A375 (cell line): Measurements from ENCODE around the gene SLC7A8. TPM values are rescaled to one million over a fixed set of nuclear protein-coding genes. Genes with fewer than 3 reads are reported as not detected.

ENCODE experiments used
- small RNA-seq: library from RNA; depleted of rRNA; stranded (forward); fragments of <200 nt; gene quantifications from one replicate; pipeline ENCODE3, GENCODE V24; 2014
- total RNA-seq: library from RNA; depleted of rRNA; stranded (reverse); fragments of >200 nt; shearing (Covaris generic); gene quantifications from 2 replicates; pipeline ENCODE4 v1.2.3, GENCODE V29; 2014; rRNA removed

SLC7A8 gene
- 1.0 TPM in 1 of 2 replicates, not detected in the other for total RNA-seq

GRCh38 chr14:23183479-23183878 lies at the start of gene SLC7A8:
TSS of gene SLC7A8 (minus strand) at chr14:23183660. CDS start at chr14:23182914, 746 bp downstream.

GRCh38 chr14:23118506-23119362 lies 64.7 kb downstream of the SLC7A8 start, which contains the start of gene CEBPE:
TSS of gene CEBPE (minus strand) at chr14:23119255. CDS start at chr14:23119091, 164 bp downstream.

GRCh38 chr14:23104591-23105347 lies 78.7 kb downstream of the SLC7A8 start, which contains the start of gene CIROP:
TSS of gene CIROP (minus strand) at chr14:23104989. CDS start at chr14:23104920, 69 bp downstream.

GRCh38 chr14:23095196-23096108 lies 88.0 kb downstream of the SLC7A8 start, which contains the start of gene C14orf119:
TSS of gene C14orf119 (plus strand) at chr14:23095505. CDS start at chr14:23097659, 2,154 bp downstream.

GRCh38 chr14:23094666-23095195 lies 88.7 kb downstream of the SLC7A8 start, which contains the start of gene ACIN1:
TSS of gene ACIN1 (minus strand) at chr14:23095136. CDS start at chr14:23095112, 24 bp downstream.

Small RNA genes within 50 kb of the gene (small RNA-seq; reads per million reads assigned to genes)
- gene AL049829.1 (not detected), gene RNU6-1138P (not detected)

Other genes with a start within 250 kb of the SLC7A8 start
- 58.1 and 61.4 TPM in 2 replicates for gene HAUS4, start 226.6 kb downstream of the SLC7A8 start, total RNA-seq
- 63.6 and 64.3 TPM in 2 replicates for gene AJUBA, start 201.1 kb downstream of the SLC7A8 start, total RNA-seq
- gene C14orf93, start 173.5 kb downstream of the SLC7A8 start, total RNA-seq, result 11.6 and 13.6 TPM in 2 replicates
- gene PSMB5, start 148.8 kb downstream of the SLC7A8 start, total RNA-seq, result 184 and 201 TPM in 2 replicates
- not detected in 2 replicates for gene PSMB11, start 141.4 kb downstream of the SLC7A8 start, total RNA-seq
- 7.8 and 8.1 TPM in 2 replicates for gene CDH24, start 126.1 kb downstream of the SLC7A8 start, total RNA-seq
- gene ACIN1, start 88.5 kb downstream of the SLC7A8 start, total RNA-seq, result 87.0 and 102 TPM in 2 replicates
- 29.7 and 29.8 TPM in 2 replicates for gene C14orf119, start 88.2 kb downstream of the SLC7A8 start, total RNA-seq
- not detected in 2 replicates for gene CIROP, start 78.7 kb downstream of the SLC7A8 start, total RNA-seq
- gene CEBPE, start 64.4 kb downstream of the SLC7A8 start, total RNA-seq, result not detected in 2 replicates
- not detected in 2 replicates for gene RNF212B, start 54.3 kb upstream of the SLC7A8 start, total RNA-seq
- 0.87 and 1.4 TPM in 2 replicates for gene HOMEZ, start 102.5 kb upstream of the SLC7A8 start, total RNA-seq
- 1.9 and 2.3 TPM in 2 replicates for gene PPP1R3E, start 119.2 kb upstream of the SLC7A8 start, total RNA-seq
- 16.5 and 29.4 TPM in 2 replicates for gene BCL2L2, start 123.2 kb upstream of the SLC7A8 start, total RNA-seq
- gene PABPN1, start 137.8 kb upstream of the SLC7A8 start, total RNA-seq, result 61.8 and 73.0 TPM in 2 replicates
- gene SLC22A17, start 169.2 kb upstream of the SLC7A8 start, total RNA-seq, result 0.64 and 2.1 TPM in 2 replicates
- gene EFS, start 181.5 kb upstream of the SLC7A8 start, total RNA-seq, result not detected in 2 replicates
- gene IL25, start 189.1 kb upstream of the SLC7A8 start, total RNA-seq, result not detected in 2 replicates
- gene CMTM5, start 193.4 kb upstream of the SLC7A8 start, total RNA-seq, result 0.64 and 0.98 TPM in 2 replicates
- not detected in 2 replicates for gene MYH6, start 224.6 kb upstream of the SLC7A8 start, total RNA-seq